ENCODE results near the gene VWF. TPM values are rescaled to one million over a fixed set of nuclear protein-coding genes. Genes with fewer than 3 reads are reported as not detected.

The VWF gene
- polyA plus RNA-seq, 1 donor (not counting 4 experiments of a cell fraction or from before 2014, with no cell fraction given): 0.01 TPM

- Histone ChIP-seq H4K20me1 (ENCODE audit: control insufficient read depth, extremely low read depth, insufficient read depth, low read length) (no peaks in the 10 kb centered on the region), H3K4me2 (ENCODE audit: control insufficient read depth, extremely low read depth, insufficient read depth, low read depth, low read length) (no peak overlapping the region), H3K9me3 (ENCODE audit: control insufficient read depth, low read depth, low read length) (no peaks in the 10 kb centered on the region), H3K27me3 (ENCODE audit: control insufficient read depth, extremely low read depth, insufficient read depth, low read length) (no peaks in the 10 kb centered on the region), H3K27ac (ENCODE audit: control insufficient read depth, insufficient read depth, low read length) (no peak overlapping the region), H3K4me3 (ENCODE audit: control insufficient read depth in 2 of 3, extremely low read depth in 1 of 3, insufficient read depth in 2 of 3, low read depth in 1 of 3, low read length in 3 of 3) (no peak overlapping the region), H3K4me1 (ENCODE audit: control insufficient read depth, extremely low read depth, insufficient read depth, low read length) (no peaks in the 10 kb centered on the region), H3K9me1 (ENCODE audit: control insufficient read depth, extremely low read depth, insufficient read depth, low read length) (no peaks in the 10 kb centered on the region), H3K36me3 (ENCODE audit: control insufficient read depth in 2 of 2, extremely low read depth in 1 of 2, insufficient read depth in 2 of 2, low read length in 2 of 2) (no peaks in the 10 kb centered on the region), H3K79me2 (ENCODE audit: control insufficient read depth, insufficient read depth, low read length) (no peaks in the 10 kb centered on the region), H2AFZ (ENCODE audit: control insufficient read depth, low read length) (no peak overlapping the region), H3K9ac (ENCODE audit: control insufficient read depth, extremely low read depth, insufficient read depth, low read length) (no peak overlapping the region)
- no peak for FAIRE-seq
- dilution Hi-C loops (cut with MboI; ENCODE audit: extremely low pct_ligation_motif_present, low sequenced_read_pairs): no loop called here
- TF ChIP-seq CTCF (optimal IDR thresholded peaks at IDR 0.05 in 1 of 3, IDR thresholded peaks at IDR 0.05 in 1 of 3, conservative IDR thresholded peaks at IDR 0.05 in 1 of 3; ENCODE audit: extremely low read depth in 1 of 3, insufficient read depth in 2 of 3, low read length in 3 of 3) (no peak), EZH2 (IDR thresholded peaks at IDR 0.05; ENCODE audit: low read length) (no peak)
- DNase-seq (ENCODE audit: low read depth, low spot score): no peak
These were observed 22.0 kb upstream of the VWF start for GRCh38 chr12:6146509-6146908.

GRCh38 chr12:6145564-6145963, 21.1 kb upstream of the VWF start:
- FAIRE-seq: no peak
- dilution Hi-C loops (cut with MboI; ENCODE audit: extremely low pct_ligation_motif_present, low sequenced_read_pairs): no loop called here

More at GRCh38 chr12:6145564-6145963, 21.1 kb upstream of the VWF start:
- Histone ChIP-seq H3K9ac (ENCODE audit: control insufficient read depth, extremely low read depth, insufficient read depth, low read length) (no peak overlapping the region), H3K27ac (ENCODE audit: control insufficient read depth, insufficient read depth, low read length) (no peak overlapping the region), H3K4me3 (ENCODE audit: control insufficient read depth in 2 of 3, extremely low read depth in 1 of 3, insufficient read depth in 2 of 3, low read depth in 1 of 3, low read length in 3 of 3) (no peak overlapping the region), H3K9me3 (ENCODE audit: control insufficient read depth, low read depth, low read length) (no peaks in the 10 kb centered on the region), H3K79me2 (ENCODE audit: control insufficient read depth, insufficient read depth, low read length) (no peaks in the 10 kb centered on the region), H4K20me1 (ENCODE audit: control insufficient read depth, extremely low read depth, insufficient read depth, low read length) (no peaks in the 10 kb centered on the region), H2AFZ (ENCODE audit: control insufficient read depth, low read length) (no peak overlapping the region), H3K4me2 (ENCODE audit: control insufficient read depth, extremely low read depth, insufficient read depth, low read depth, low read length) (no peak overlapping the region), H3K9me1 (ENCODE audit: control insufficient read depth, extremely low read depth, insufficient read depth, low read length) (no peaks in the 10 kb centered on the region), H3K36me3 (ENCODE audit: control insufficient read depth in 2 of 2, extremely low read depth in 1 of 2, insufficient read depth in 2 of 2, low read length in 2 of 2) (no peaks in the 10 kb centered on the region), H3K27me3 (ENCODE audit: control insufficient read depth, extremely low read depth, insufficient read depth, low read length) (no peaks in the 10 kb centered on the region), H3K4me1 (ENCODE audit: control insufficient read depth, extremely low read depth, insufficient read depth, low read length) (no peaks in the 10 kb centered on the region)
- TF ChIP-seq CTCF (optimal IDR thresholded peaks at IDR 0.05 in 1 of 3, IDR thresholded peaks at IDR 0.05 in 1 of 3, conservative IDR thresholded peaks at IDR 0.05 in 1 of 3; ENCODE audit: extremely low read depth in 1 of 3, insufficient read depth in 2 of 3, low read length in 3 of 3) (no peak), EZH2 (IDR thresholded peaks at IDR 0.05; ENCODE audit: low read length) (no peak)
- no peak for DNase-seq (ENCODE audit: low read depth, low spot score)
